OCI-LY3 (cell line): Measurements from ENCODE around the gene CPT1A.

Experiments
- EZH2phosphoT487 ChIP-seq: fragments of 200-600 bp; shearing (Covaris generic); IDR thresholded peaks from 2 replicates; pipeline ENCODE4 v1.6.1; 2018; ENCODE audit warnings: antibody characterized with exemption, mixed run types, low read depth
- TF ChIP-seq, protein P1 (sequence below): fragments of 200-600, 300-600 bp; sonication (generic); IDR thresholded peaks from 2 replicates; pipeline ENCODE4 v1.5.1; 2014; ENCODE audit warnings: antibody characterized with exemption, low read length, low read depth

DNA sequence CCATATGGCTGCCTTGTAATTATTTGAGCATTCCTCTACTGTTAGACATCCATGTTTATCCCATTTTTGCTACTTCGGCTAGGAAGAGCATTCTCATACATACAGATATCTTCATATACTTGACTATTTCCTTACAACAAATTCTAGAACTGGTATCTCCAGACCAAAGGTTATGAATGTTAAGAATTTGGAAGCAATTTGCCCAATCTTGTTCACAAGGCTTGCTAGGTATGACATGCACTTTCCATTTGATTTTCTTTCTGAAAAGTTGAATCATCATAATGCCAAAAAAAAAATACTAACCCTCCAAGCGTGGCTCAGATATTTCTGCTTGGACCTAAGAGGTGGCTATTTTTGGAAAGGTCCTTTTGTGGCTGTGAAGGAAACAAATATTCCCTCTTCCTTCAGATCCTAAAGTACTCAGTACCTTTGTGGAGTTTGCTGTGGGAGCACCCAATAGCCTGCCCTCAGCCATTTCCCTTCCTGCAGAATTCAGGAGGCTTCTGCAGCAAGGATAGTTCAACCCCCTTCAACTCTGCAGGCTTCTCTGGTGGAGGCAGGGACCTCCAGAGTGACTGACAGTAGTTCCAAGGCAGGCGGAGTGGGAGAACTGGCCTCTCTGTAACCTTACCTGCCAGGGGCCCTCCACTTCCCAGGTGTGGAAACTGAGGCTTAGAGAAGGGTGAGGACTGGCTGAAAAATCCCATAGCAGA lies 22.0 kb upstream of the CPT1A start:
- TF ChIP-seq, protein P1, sequence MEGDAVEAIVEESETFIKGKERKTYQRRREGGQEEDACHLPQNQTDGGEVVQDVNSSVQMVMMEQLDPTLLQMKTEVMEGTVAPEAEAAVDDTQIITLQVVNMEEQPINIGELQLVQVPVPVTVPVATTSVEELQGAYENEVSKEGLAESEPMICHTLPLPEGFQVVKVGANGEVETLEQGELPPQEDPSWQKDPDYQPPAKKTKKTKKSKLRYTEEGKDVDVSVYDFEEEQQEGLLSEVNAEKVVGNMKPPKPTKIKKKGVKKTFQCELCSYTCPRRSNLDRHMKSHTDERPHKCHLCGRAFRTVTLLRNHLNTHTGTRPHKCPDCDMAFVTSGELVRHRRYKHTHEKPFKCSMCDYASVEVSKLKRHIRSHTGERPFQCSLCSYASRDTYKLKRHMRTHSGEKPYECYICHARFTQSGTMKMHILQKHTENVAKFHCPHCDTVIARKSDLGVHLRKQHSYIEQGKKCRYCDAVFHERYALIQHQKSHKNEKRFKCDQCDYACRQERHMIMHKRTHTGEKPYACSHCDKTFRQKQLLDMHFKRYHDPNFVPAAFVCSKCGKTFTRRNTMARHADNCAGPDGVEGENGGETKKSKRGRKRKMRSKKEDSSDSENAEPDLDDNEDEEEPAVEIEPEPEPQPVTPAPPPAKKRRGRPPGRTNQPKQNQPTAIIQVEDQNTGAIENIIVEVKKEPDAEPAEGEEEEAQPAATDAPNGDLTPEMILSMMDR: no peak
- no peak for TF ChIP-seq EZH2phosphoT487
